ENCODE results near the gene PLCG2.
A peak's percentile ranks its signal among the peaks of the same experiment; 100 is the strongest.
"Not testable (repeated sequence)": the region's sequence is repeated elsewhere in the genome, so short reads cannot be mapped to it uniquely, and the experiment has no call there.

The PLCG2 gene

DNA sequence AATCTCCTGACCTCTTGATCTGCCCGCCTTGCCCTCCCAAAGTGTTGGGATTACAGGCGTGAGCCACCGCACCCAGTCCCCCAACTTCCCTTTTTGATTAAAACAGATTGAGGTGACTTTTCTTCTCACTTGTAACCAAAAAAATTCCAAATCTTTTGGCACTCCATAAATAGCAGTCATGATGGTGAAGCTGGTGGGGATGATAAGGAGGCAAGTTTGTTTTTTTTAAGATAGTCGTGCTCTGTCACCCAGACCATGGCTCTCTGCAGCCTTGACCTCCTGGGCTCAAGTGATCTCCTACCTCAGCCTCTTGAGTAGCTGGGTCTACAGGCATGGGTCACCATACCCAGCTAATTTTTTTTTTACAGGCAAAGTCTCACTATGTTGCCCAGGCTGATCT, 34.7 kb upstream of the PLCG2 start:
- Mint-ChIP-seq H3K4me1 (ENCODE audit: low read depth in 2 of 2) (peaks cover 5 to 7% of the 10 kb centered on the region in 2 donors), H3K36me3 (ENCODE audit: insufficient read depth) (peaks cover 3% of the 10 kb centered on the region), H3K9me3 (no peaks in the 10 kb centered on the region), H3K4me3 (peak overlapping the region in 1 of 2 donors; percentile 17), H3K27ac (no peak overlapping the region), H3K27me3 (no peaks in the 10 kb centered on the region)
- no peak for ATAC-seq (replicated peaks)
- no peak for DNase-seq

DNA sequence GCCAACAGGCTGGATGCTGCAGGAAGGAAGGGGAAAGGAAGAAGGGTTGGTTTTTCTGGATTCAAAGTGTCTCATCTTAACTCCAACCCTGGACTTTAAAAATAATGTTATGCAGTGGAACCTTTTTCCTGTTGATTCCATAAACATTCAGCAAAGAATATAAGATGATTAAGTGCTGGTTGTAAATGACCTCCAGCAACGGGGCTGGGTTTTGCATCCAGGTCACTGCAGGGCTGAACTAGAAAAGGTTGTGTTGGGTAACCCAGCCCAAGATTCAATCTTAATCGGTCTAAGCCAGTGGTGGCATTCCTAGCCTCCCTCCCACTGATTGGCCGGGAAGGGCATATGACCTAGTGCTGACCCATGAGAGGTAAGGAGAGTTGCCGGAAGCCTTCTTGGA, 34.2 kb upstream of the PLCG2 start:
- Mint-ChIP-seq H3K4me1 (ENCODE audit: low read depth in 2 of 2) (peaks cover 5 to 7% of the 10 kb centered on the region in 2 donors), H3K9me3 (no peaks in the 10 kb centered on the region), H3K27me3 (no peaks in the 10 kb centered on the region), H3K27ac (no peak overlapping the region), H3K36me3 (ENCODE audit: insufficient read depth) (peaks cover 3% of the 10 kb centered on the region), H3K4me3 (peak overlapping the region in 1 of 2 donors; percentile 17)
- no peak for DNase-seq
- no peak for ATAC-seq (replicated peaks)

GRCh38 chr16:81745704-81746558, 33.2 kb upstream of the PLCG2 start:
- peaks cover 3% of the 10 kb centered on the region for H3K36me3 Mint-ChIP-seq (ENCODE audit: insufficient read depth)
- peaks cover 5 to 7% of the 10 kb centered on the region in 2 donors for H3K4me1 Mint-ChIP-seq (ENCODE audit: low read depth in 2 of 2)
- peak overlapping the region; percentile 65 to 87 for H3K27ac Mint-ChIP-seq
- DNase-seq (peak; percentile 61 to 70 (median 67)), ATAC-seq (replicated peaks) (peak; percentile 98)
- no peaks in the 10 kb centered on the region for H3K27me3 Mint-ChIP-seq
- peak overlapping the region; percentile 76 to 83 for H3K4me3 Mint-ChIP-seq
- no peaks in the 10 kb centered on the region for H3K9me3 Mint-ChIP-seq

GRCh38 chr16:81746566-81746965, 32.5 kb upstream of the PLCG2 start:
- Mint-ChIP-seq H3K27ac (peak overlapping the region; percentile 65 to 87), H3K4me3 (peak overlapping the region; percentile 76 to 83), H3K27me3 (no peaks in the 10 kb centered on the region), H3K9me3 (no peaks in the 10 kb centered on the region), H3K4me1 (ENCODE audit: low read depth in 2 of 2) (peaks cover 5 to 7% of the 10 kb centered on the region in 2 donors), H3K36me3 (ENCODE audit: insufficient read depth) (peaks cover 3% of the 10 kb centered on the region)
- ATAC-seq (replicated peaks) (no peak), DNase-seq (no peak)

DNA sequence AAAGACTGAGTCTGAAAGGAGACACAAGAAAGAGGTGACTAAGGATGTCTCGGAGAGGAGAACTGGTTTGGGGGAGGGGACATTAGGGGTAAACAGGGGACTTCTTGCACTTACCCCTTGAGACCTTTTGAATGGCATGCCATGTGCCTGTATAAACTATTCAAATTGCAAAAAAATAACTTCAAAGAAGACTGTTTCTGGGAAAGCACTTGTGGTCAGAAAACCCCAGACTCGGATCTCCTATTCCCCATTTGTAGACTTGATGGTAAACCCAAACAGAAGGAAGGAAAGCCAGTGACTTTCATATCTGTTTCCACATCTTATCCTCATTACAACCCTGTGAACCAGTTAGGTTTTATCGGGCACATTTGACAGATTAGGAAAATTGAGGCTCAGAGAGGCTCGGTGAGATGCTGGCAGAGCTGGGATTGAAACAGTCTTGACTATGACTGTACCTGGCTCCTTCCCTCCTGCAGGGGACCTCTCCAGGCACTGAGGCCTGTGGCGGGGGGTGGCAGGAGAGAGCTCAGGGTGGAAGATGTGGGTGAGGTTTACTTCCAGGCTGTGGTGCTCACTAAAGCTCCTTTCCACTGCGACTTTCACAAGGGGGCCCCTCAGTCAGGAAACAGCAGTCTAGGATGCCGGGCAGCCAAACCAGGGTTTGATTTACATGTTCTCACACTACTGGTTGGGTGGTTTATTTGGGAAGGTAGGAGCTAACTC, 30.5 kb upstream of the PLCG2 start:
- Mint-ChIP-seq H3K9me3 (no peaks in the 10 kb centered on the region), H3K36me3 (ENCODE audit: insufficient read depth) (peaks cover 3% of the 10 kb centered on the region), H3K4me1 (ENCODE audit: low read depth in 2 of 2) (peaks cover 5 to 7% of the 10 kb centered on the region in 2 donors), H3K27me3 (no peaks in the 10 kb centered on the region), H3K4me3 (no peak overlapping the region), H3K27ac (no peak overlapping the region)
- ATAC-seq (replicated peaks): no peak
- no peak for DNase-seq

GRCh38 chr16:81752225-81752875, 26.7 kb upstream of the PLCG2 start:
- Mint-ChIP-seq H3K9me3 (no peaks in the 10 kb centered on the region), H3K36me3 (ENCODE audit: insufficient read depth) (no peaks in the 10 kb centered on the region), H3K4me1 (ENCODE audit: low read depth in 2 of 2) (no peaks in the 10 kb centered on the region), H3K27me3 (peaks cover 0 to 13% of the 10 kb centered on the region in 2 donors), H3K27ac (no peak overlapping the region), H3K4me3 (no peak overlapping the region)
- DNase-seq (no peak), ATAC-seq (replicated peaks) (peak; percentile 54)

DNA sequence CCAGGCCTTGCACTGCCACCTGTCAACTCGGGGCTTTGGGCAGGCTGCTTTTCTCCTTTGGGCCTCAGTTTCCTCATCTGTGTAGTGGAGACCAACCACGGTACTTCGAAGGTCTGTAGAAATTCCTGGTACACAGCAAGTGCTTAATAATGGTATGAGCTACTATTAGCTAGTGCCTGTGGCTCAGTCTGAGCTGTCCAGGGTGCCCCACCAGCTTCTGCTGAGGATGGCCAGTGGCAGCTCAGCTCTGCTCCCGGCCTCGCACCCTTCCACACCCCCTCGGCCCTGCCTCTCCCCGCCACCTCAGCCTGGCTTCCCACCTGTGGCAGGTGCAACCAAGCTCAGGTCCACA, 26.2 kb upstream of the PLCG2 start:
- no peak overlapping the region for H3K4me3 Mint-ChIP-seq
- H3K4me1 Mint-ChIP-seq (ENCODE audit: low read depth in 2 of 2): no peaks in the 10 kb centered on the region
- no peak for ATAC-seq (replicated peaks)
- H3K27me3 Mint-ChIP-seq: peaks cover 0 to 13% of the 10 kb centered on the region in 2 donors
- no peaks in the 10 kb centered on the region for H3K9me3 Mint-ChIP-seq
- H3K27ac Mint-ChIP-seq: no peak overlapping the region
- no peak for DNase-seq
- no peaks in the 10 kb centered on the region for H3K36me3 Mint-ChIP-seq (ENCODE audit: insufficient read depth)

DNA sequence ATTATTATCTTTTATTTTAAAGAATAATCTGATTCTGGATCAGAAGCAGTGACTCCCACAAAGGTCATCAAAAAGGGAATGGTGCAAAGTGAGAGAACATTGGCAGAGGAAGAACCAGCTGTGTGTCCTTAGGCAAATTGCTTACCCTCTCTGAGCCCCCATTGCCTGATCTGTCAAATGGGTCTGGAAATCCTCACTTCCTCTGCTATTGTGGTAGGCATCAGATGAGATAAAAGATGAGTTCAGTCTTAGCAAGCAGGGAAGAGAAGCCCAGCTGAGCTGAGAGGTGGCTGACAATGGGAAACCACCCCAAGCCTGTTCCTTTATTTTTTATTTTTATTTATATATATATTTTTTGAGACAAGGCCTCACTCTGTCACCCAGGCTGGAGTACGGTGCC, 24.2 kb upstream of the PLCG2 start:
- no peaks in the 10 kb centered on the region for H3K36me3 Mint-ChIP-seq (ENCODE audit: insufficient read depth)
- H3K27me3 Mint-ChIP-seq: peaks cover 0 to 22% of the 10 kb centered on the region in 2 donors
- no peak overlapping the region for H3K4me3 Mint-ChIP-seq
- no peak for DNase-seq
- H3K27ac Mint-ChIP-seq: no peak overlapping the region
- H3K4me1 Mint-ChIP-seq (ENCODE audit: low read depth in 2 of 2): no peaks in the 10 kb centered on the region
- ATAC-seq (replicated peaks): no peak
- no peaks in the 10 kb centered on the region for H3K9me3 Mint-ChIP-seq

DNA sequence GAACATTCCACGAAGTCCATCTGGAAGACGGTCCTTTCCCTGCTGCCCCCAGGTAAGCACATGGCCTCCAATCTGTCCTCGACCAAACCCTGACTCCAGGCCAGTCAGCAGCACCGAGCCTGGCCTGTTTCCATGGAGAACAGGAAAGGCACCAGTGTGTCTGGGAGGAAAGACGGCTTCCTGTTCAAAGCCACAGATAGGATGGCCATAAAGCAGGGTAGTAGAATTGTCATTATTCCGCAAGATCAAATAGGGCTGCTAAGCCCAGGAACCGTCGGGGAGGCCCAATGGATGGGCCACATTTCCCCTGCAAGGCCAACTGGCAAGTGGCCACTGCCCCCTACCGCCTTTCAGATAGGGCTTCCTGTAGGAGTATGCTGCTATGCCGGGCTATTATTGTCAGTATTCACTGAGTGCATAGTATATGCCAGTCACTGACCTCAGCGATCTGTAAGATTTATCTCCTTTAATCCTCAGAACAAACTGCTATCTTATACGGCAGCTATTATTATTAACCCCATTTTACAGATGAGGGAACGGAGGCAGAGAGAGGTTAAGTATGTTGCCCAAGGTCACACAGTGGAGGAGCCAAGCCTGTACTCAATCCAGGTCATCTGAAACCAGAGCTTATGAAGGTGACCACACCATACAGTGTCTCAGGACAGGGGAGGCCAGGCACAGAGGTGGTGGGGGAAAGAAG, 23.0 kb upstream of the PLCG2 start:
- no peak for ATAC-seq (replicated peaks)
- no peaks in the 10 kb centered on the region for H3K9me3 Mint-ChIP-seq
- no peak overlapping the region for H3K27ac Mint-ChIP-seq
- no peak for DNase-seq
- H3K36me3 Mint-ChIP-seq (ENCODE audit: insufficient read depth): no peaks in the 10 kb centered on the region
- H3K4me3 Mint-ChIP-seq: no peak overlapping the region
- H3K27me3 Mint-ChIP-seq: peaks cover 0 to 27% of the 10 kb centered on the region in 2 donors
- H3K4me1 Mint-ChIP-seq (ENCODE audit: low read depth in 2 of 2): no peaks in the 10 kb centered on the region

DNA sequence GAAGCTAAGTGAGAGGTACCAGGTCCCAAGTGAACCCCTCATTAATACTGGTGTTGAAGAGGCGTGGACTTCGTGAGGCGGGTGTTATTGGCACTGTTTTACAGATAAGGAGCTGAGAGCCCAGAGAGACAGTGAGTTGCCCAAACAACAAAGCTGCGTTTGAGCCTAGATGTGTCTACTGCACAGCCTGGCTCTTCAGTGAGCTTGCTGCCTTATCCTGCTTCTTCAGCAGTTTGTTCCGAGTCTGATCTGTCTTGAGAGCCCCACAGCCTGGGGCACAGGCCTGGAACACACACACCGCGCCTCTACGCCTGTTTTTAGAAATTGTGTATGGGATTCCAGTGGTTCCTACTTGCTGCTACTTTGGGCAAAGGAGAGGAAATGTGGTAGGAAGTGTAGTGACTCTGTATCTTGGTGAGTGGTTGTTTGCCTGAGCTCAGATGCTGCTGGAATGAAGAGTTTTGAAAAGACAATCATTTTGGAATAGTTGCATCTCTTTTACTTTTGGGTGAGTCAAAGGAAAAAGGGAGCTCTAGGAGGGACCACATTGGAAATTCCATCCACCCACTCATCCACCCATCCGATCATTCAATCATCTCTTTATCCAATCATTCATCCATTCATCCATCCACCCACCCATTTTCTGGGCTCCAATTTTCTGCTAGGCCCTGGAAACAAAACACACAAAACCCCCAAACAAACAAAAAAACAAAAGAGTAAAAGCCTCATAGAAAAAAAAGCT, 22.3 kb upstream of the PLCG2 start:
- Mint-ChIP-seq H3K36me3 (ENCODE audit: insufficient read depth) (no peaks in the 10 kb centered on the region), H3K4me1 (ENCODE audit: low read depth in 2 of 2) (no peaks in the 10 kb centered on the region), H3K27ac (no peak overlapping the region), H3K9me3 (no peaks in the 10 kb centered on the region), H3K4me3 (no peak overlapping the region), H3K27me3 (peaks cover 0 to 27% of the 10 kb centered on the region in 2 donors)
- no peak for ATAC-seq (replicated peaks)
- no peak for DNase-seq

GRCh38 chr16:81758376-81758775, 20.7 kb upstream of the PLCG2 start:
- Mint-ChIP-seq H3K36me3 (ENCODE audit: insufficient read depth) (no peaks in the 10 kb centered on the region), H3K27ac (no peak overlapping the region), H3K9me3 (no peaks in the 10 kb centered on the region), H3K4me1 (ENCODE audit: low read depth in 2 of 2) (no peaks in the 10 kb centered on the region), H3K4me3 (no peak overlapping the region), H3K27me3 (peaks cover 0 to 27% of the 10 kb centered on the region in 2 donors)
- ATAC-seq (replicated peaks) (no peak), DNase-seq (no peak)

GRCh38 chr16:81762322-81762721, 16.8 kb upstream of the PLCG2 start:
- not testable (repeated sequence) for H3K9me3 Mint-ChIP-seq; H3K4me1 Mint-ChIP-seq (ENCODE audit: low read depth in 2 of 2); H3K27ac Mint-ChIP-seq; H3K4me3 Mint-ChIP-seq; H3K36me3 Mint-ChIP-seq (ENCODE audit: insufficient read depth); ATAC-seq (replicated peaks); DNase-seq
- peaks cover 0 to 33% of the 10 kb centered on the region in 2 donors for H3K27me3 Mint-ChIP-seq

All from effector memory CD8-positive, alpha-beta T cell (primary cell).